IMR-90 (cell line): ENCODE measurements around the gene GGA3. TPM values are rescaled to one million over a fixed set of nuclear protein-coding genes. Genes with fewer than 3 reads are reported as not detected.

Experiments used
- ATAC-seq: fragments of 200-7000 bp; cut with Tn5 transposase; 2 replicates; pipeline ENCODE4 v1.9.1; 2020; ENCODE audit warnings: low read depth, mild to moderate bottlenecking, moderate library complexity
- BruUV-seq: library from RNA; stranded (reverse); fragments of 400-500 nt; replicated peaks from 2 replicates; lab custom pipeline; 2021; lab: Mats Ljungman, UMichigan
- CTCF ChIA-PET: fragments of 300-600 bp; formaldehyde crosslinking; extraction: SDS; loops from one replicate; lab custom pipeline; 2021; ENCODE audit warnings: antibody characterized with exemption; lab: Yijun Ruan, JAX
- POLR2A ChIA-PET: fragments of 300-600 bp; sonication (Branson Sonifier 250); formaldehyde crosslinking; loops from one replicate; lab custom pipeline; 2022; ENCODE audit warnings: antibody characterized with exemption; ENCODE audit not compliant: unreplicated experiment; lab: Charles Lee
- DNase-seq: peaks from one replicate; pipeline ENCODE4 v3.0.0; 2013
- H2AFZ ChIP-seq: replicated peaks from 2 replicates; pipeline ENCODE3; 2013; ENCODE audit warnings: low read length, mild to moderate bottlenecking; ENCODE audit not compliant: poor library complexity
- H2AK5ac ChIP-seq: 2 replicates; pipeline ENCODE4 v1.6.1; 2013; ENCODE audit warnings: low read depth, low read length, inconsistent platforms
- H2AK9ac ChIP-seq: replicated peaks from 2 replicates; pipeline ENCODE3; 2013; ENCODE audit warnings: mild to moderate bottlenecking, low read depth, low read length, moderate library complexity; ENCODE audit not compliant: poor library complexity
- H2BK120ac ChIP-seq: 2 replicates; pipeline ENCODE4 v1.6.1; 2013; ENCODE audit warnings: low read depth, low read length, inconsistent platforms
- H2BK15ac ChIP-seq: 3 replicates; pipeline ENCODE4 v1.6.1; 2013; ENCODE audit warnings: low read depth, low read length, inconsistent platforms
- H2BK20ac ChIP-seq: 2 replicates; pipeline ENCODE4 v1.6.1; 2013; ENCODE audit warnings: low read depth, mild to moderate bottlenecking, inconsistent platforms, low read length, moderate library complexity
- H2BK5ac ChIP-seq: 2 replicates; pipeline ENCODE4 v1.6.1; 2013; ENCODE audit warnings: mild to moderate bottlenecking, low read depth, low read length, inconsistent platforms; ENCODE audit not compliant: poor library complexity, severe bottlenecking
- H3K14ac ChIP-seq: replicated peaks from 2 replicates; pipeline ENCODE4 v1.6.1; 2013; ENCODE audit warnings: low read depth, low read length, inconsistent platforms
- H3K18ac ChIP-seq: 2 replicates; pipeline ENCODE4 v1.6.1; 2013; ENCODE audit warnings: low read depth, low read length, control low read depth
- H3K23ac ChIP-seq: 2 replicates; pipeline ENCODE4 v1.6.1; 2013; ENCODE audit warnings: low read depth, low read length, inconsistent platforms
- H3K27ac ChIP-seq: 2 replicates; pipeline ENCODE4 v1.5.1; 2013; ENCODE audit warnings: mild to moderate bottlenecking, control low read depth, low read length; ENCODE audit not compliant: insufficient read depth
- H3K27me3 ChIP-seq: 2 replicates; pipeline ENCODE4 v1.6.1; 2013; ENCODE audit warnings: low read length; ENCODE audit not compliant: control insufficient read depth, insufficient read depth
- H3K36me3 ChIP-seq: 2 replicates; pipeline ENCODE4 v1.6.1; 2013; ENCODE audit warnings: low read length, mixed read lengths; ENCODE audit not compliant: control insufficient read depth, insufficient read depth
- H3K4ac ChIP-seq: 2 replicates; pipeline ENCODE4 v1.6.1; 2013; ENCODE audit warnings: low read depth, low read length, inconsistent platforms
- H3K4me1 ChIP-seq: 2 replicates; pipeline ENCODE4 v1.6.1; 2013; ENCODE audit warnings: low read length, mixed read lengths; ENCODE audit not compliant: control insufficient read depth, insufficient read depth
- H3K4me2 ChIP-seq: 2 replicates; pipeline ENCODE4 v1.6.1; 2013; ENCODE audit warnings: low read depth, mild to moderate bottlenecking, control low read depth, low read length, moderate library complexity
- H3K4me3 ChIP-seq: 2 replicates; pipeline ENCODE4 v1.5.1; 2013; ENCODE audit warnings: low read depth, mild to moderate bottlenecking, control low read depth, low read length, moderate library complexity; ENCODE audit not compliant: insufficient read depth
- H3K56ac ChIP-seq: 2 replicates; pipeline ENCODE4 v1.6.1; 2013; ENCODE audit warnings: low read length, inconsistent platforms; ENCODE audit not compliant: insufficient read depth; ENCODE audit errors: extremely low read depth
- H3K79me1 ChIP-seq, 2 experiments: 2 replicates each; pipeline ENCODE4 v1.6.1; 2013; ENCODE audit warnings: low read length in 2 of 2, inconsistent platforms in 1 of 2, low read depth in 1 of 2
- H3K9ac ChIP-seq: 2 replicates; pipeline ENCODE4 v1.6.1; 2013; ENCODE audit warnings: low read depth, low read length, control low read depth
- H3K9me1 ChIP-seq: 2 replicates; pipeline ENCODE4 v1.6.1; 2013; ENCODE audit warnings: low read length, inconsistent platforms; ENCODE audit not compliant: insufficient read depth
- H3K9me3 ChIP-seq: 2 replicates; pipeline ENCODE4 v1.6.1; 2013; ENCODE audit warnings: low read length; ENCODE audit not compliant: control insufficient read depth, insufficient read depth
- H4K20me1 ChIP-seq: 2 replicates; pipeline ENCODE4 v1.6.1; 2013; ENCODE audit warnings: low read length, inconsistent platforms; ENCODE audit not compliant: insufficient read depth
- H4K5ac ChIP-seq: 2 replicates; pipeline ENCODE4 v1.6.1; 2013; ENCODE audit warnings: mild to moderate bottlenecking, low read depth, low read length, control low read depth
- H4K8ac ChIP-seq, 2 experiments: 2 replicates each; pipeline ENCODE4 v1.6.1; 2013; ENCODE audit warnings: low read depth in 2 of 2, low read length in 2 of 2, control low read depth in 1 of 2, inconsistent platforms in 1 of 2
- H4K91ac ChIP-seq: 2 replicates; pipeline ENCODE4 v1.6.1; 2013; ENCODE audit warnings: low read depth, low read length, inconsistent platforms; ENCODE audit not compliant: insufficient read depth
- CEBPB ChIP-seq: IDR thresholded peaks from 2 replicates; pipeline ENCODE4 v1.6.1; 2012; ENCODE audit warnings: low read depth, low read length, improper control_type of control experiment
- CHD1 ChIP-seq: IDR thresholded peaks from 2 replicates; pipeline ENCODE4 v1.6.1; 2012; ENCODE audit warnings: low read depth, low read length, improper control_type of control experiment
- FOS ChIP-seq: fragments of 150-350 bp; IDR thresholded peaks from 2 replicates; pipeline ENCODE4 v1.6.1; 2016; ENCODE audit warnings: low read depth, low read length
- MAFK ChIP-seq: IDR thresholded peaks from 2 replicates; pipeline ENCODE4 v1.6.1; 2012; ENCODE audit warnings: low read depth, low read length, improper control_type of control experiment
- MAZ ChIP-seq: IDR thresholded peaks from 2 replicates; pipeline ENCODE4 v1.6.1; 2012; ENCODE audit warnings: low read depth, mild to moderate bottlenecking, low read length, improper control_type of control experiment, moderate library complexity, borderline replicate concordance
- RAD21 ChIP-seq: IDR thresholded peaks from 2 replicates; pipeline ENCODE4 v1.6.1; 2012; ENCODE audit warnings: low read length, improper control_type of control experiment
- RFX5 ChIP-seq: IDR thresholded peaks from 2 replicates; pipeline ENCODE4 v1.8.0; 2012; ENCODE audit warnings: low read depth, mild to moderate bottlenecking, low read length, moderate library complexity
- SMC3 ChIP-seq: fragments of 150-350 bp; IDR thresholded peaks from 2 replicates; pipeline ENCODE4 v1.6.1; 2016; ENCODE audit warnings: low read depth, mild to moderate bottlenecking, antibody characterized with exemption, low read length, moderate library complexity
- WGBS, 2 experiments: methylation state at CpG; one replicate each; pipeline versions ENCODE4 v1.1.5 to v1.1.7; 2013; ENCODE audit warnings: missing lambda C conversion rate in 2 of 2; ENCODE audit not compliant: insufficient read length in 1 of 2; ENCODE audit errors: extremely low coverage in 2 of 2; 5-methylcytosine and 5-hydroxymethylcytosine counted together
- dilution Hi-C: fragments of 300-500 bp; cut with HindIII; formaldehyde crosslinking; loops from one replicate; pipeline ENCODE4 v1.14.3; 2018; ENCODE audit warnings: low sequenced_read_pairs; ENCODE audit not compliant: unreplicated experiment
- in situ Hi-C: fragments of 300-500 bp; cut with MboI; formaldehyde crosslinking; loops from 3 replicates; pipeline ENCODE4 v1.14.3; 2019; ENCODE audit warnings: low sequenced_read_pairs, inconsistent platforms, mixed read lengths
- intact Hi-C: fragments of 100-400 bp; cut with micrococcal nuclease; formaldehyde crosslinking; loops from 2 replicates; pipeline ENCODE4 v1.10.0; 2022
- polyA plus RNA-seq, 3 experiments: library from polyadenylated mRNA; depleted of rRNA; stranded (reverse); fragments of >200 nt; gene quantifications; 2 replicates each; pipeline ENCODE4 v1.2.3, GENCODE V29; 2012; ENCODE audit warnings: low replicate concordance in 1 of 3
- total RNA-seq: library from RNA; depleted of rRNA; stranded (reverse); fragments of >200 nt; gene quantifications from 2 replicates; pipeline ENCODE4 v1.2.3, GENCODE V29; 2012

GGA3 gene
- total and polyA plus RNA-seq, 2 of the 4 experiments (the other 2 are of a cell fraction), result 15.1 to 35.2 TPM

GRCh38 chr17:75241143-75241430 lies 20.3 kb downstream of the GGA3 start:
- no peak overlapping the region for H2BK5ac ChIP-seq
- dilution Hi-C loops, result no loop called here
- H2AK9ac ChIP-seq, result peak overlapping the region; percentile 59
- H4K8ac ChIP-seq, result no peak overlapping the region
- H4K91ac ChIP-seq, result no peak overlapping the region
- H3K4ac ChIP-seq, result no peak overlapping the region
- in situ Hi-C loops, result no loop called here
- no peaks in the 10 kb centered on the region for H3K4me1 ChIP-seq
- CTCF ChIA-PET, result interaction anchor here (1.0 to 1.2 kb wide), 2 partner anchors 8 to 9 kb away, joined by 5 to 7 read pairs; no protein-coding TSS in a partner anchor
- intact Hi-C loops, result no loop called here
- no peak overlapping the region for H3K27ac ChIP-seq
- POLR2A ChIA-PET, result no interaction called here
- no peak overlapping the region for H4K5ac ChIP-seq
- H3K36me3 ChIP-seq, result peaks cover 91% of the 10 kb centered on the region
- no peak overlapping the region for H3K9ac ChIP-seq
- H3K79me1 ChIP-seq, result peaks cover 0 to 5% of the 10 kb centered on the region in 2 experiments; a peak in 1 of 4 replicates
- no peak overlapping the region for H3K14ac ChIP-seq
- BruUV-seq, result no TSS peak
- H2AFZ ChIP-seq, result no peak overlapping the region
- H2BK120ac ChIP-seq, result no peak overlapping the region
- no peak overlapping the region for H3K56ac ChIP-seq
- H3K4me3 ChIP-seq, result no peak overlapping the region
- H3K9me3 ChIP-seq, result no peaks in the 10 kb centered on the region
- peaks cover 17% of the 10 kb centered on the region for H4K20me1 ChIP-seq
- H2BK20ac ChIP-seq, result no peak overlapping the region
- H3K18ac ChIP-seq, result no peak overlapping the region
- H3K9me1 ChIP-seq, result no peaks in the 10 kb centered on the region
- H3K4me2 ChIP-seq, result no peak overlapping the region
- no peak for TF ChIP-seq CEBPB
- TF ChIP-seq MAFK, result no peak
- no peak for TF ChIP-seq CHD1
- TF ChIP-seq FOS, result no peak
- TF ChIP-seq RFX5, result no peak
- no peak for TF ChIP-seq SMC3
- no peak for TF ChIP-seq MAZ
- TF ChIP-seq RAD21, result no peak
- H2AK5ac ChIP-seq, result no peak overlapping the region
- WGBS, 2 experiments, result 100% methylated on average over 3 of the region's 7 CpGs; no CpG with 5 or more reads in 1 of the 2 experiments
- ATAC-seq (no peak), DNase-seq (no peak)
- no peak overlapping the region for H2BK15ac ChIP-seq
- no peak overlapping the region for H3K23ac ChIP-seq
- no peaks in the 10 kb centered on the region for H3K27me3 ChIP-seq
